Mammary epithelial cell (primary cell): ENCODE results near the gene RSAD2.

Experiments used
- EZH2 ChIP-seq: IDR thresholded peaks from 2 replicates; pipeline ENCODE4 v1.6.1; 2012; ENCODE audit warnings: low read length, inconsistent platforms, borderline replicate concordance
- TF ChIP-seq, protein P1 (sequence below), 2 donors: IDR thresholded peaks in 1 of 2; conservative IDR thresholded peaks in 1 of 2; 2 replicates each; pipeline ENCODE4 v1.5.1; 2011 to 2012; ENCODE audit warnings: inconsistent platforms in 2 of 2, low read length in 2 of 2, mild to moderate bottlenecking in 2 of 2, control low read depth in 1 of 2, low read depth in 1 of 2; ENCODE audit not compliant: insufficient read depth in 1 of 2; ENCODE audit errors: extremely low read depth in 1 of 2

GRCh38 chr2:6828299-6828584, 49.3 kb upstream of the RSAD2 start:
- TF ChIP-seq, protein P1, sequence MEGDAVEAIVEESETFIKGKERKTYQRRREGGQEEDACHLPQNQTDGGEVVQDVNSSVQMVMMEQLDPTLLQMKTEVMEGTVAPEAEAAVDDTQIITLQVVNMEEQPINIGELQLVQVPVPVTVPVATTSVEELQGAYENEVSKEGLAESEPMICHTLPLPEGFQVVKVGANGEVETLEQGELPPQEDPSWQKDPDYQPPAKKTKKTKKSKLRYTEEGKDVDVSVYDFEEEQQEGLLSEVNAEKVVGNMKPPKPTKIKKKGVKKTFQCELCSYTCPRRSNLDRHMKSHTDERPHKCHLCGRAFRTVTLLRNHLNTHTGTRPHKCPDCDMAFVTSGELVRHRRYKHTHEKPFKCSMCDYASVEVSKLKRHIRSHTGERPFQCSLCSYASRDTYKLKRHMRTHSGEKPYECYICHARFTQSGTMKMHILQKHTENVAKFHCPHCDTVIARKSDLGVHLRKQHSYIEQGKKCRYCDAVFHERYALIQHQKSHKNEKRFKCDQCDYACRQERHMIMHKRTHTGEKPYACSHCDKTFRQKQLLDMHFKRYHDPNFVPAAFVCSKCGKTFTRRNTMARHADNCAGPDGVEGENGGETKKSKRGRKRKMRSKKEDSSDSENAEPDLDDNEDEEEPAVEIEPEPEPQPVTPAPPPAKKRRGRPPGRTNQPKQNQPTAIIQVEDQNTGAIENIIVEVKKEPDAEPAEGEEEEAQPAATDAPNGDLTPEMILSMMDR (conservative IDR thresholded peaks at IDR 0.05 in 1 of 2, IDR thresholded peaks at IDR 0.05 in 1 of 2; ENCODE audit: extremely low read depth in 1 of 2, insufficient read depth in 1 of 2, low read depth in 1 of 2, low read length in 2 of 2), result peak; percentile 32 to 36
- TF ChIP-seq EZH2, result no peak
